Activated B cell treated with CpG ODN at 0.5 μM for 24 hours (primary cell): ENCODE data around the gene NRDC. TPM values are rescaled to one million over a fixed set of nuclear protein-coding genes. Genes with fewer than 3 reads are reported as not detected.

ENCODE experiments used
- ATAC-seq: fragments of 200-7000 bp; cut with Tn5 transposase; one replicate; pipeline ENCODE4 v1.10.0; 2021; ENCODE audit warnings: low read depth, mild to moderate bottlenecking, moderate library complexity
- CTCF ChIA-PET: fragments of 350-600 bp; sonication (Branson Sonifier 250); formaldehyde crosslinking; loops from one replicate; lab custom pipeline; 2021; ENCODE audit warnings: antibody characterized with exemption; lab: Charles Lee
- POLR2A ChIA-PET: fragments of 350-600 bp; sonication (Branson Sonifier 250); formaldehyde crosslinking; loops from one replicate; lab custom pipeline; 2021; ENCODE audit warnings: antibody characterized with exemption; lab: Charles Lee
- DNase-seq: peaks from one replicate; pipeline ENCODE4 v3.0.0; 2022
- H3K27ac Mint-ChIP-seq: one replicate; pipeline ENCODE4 v1.8.0; 2020; ENCODE audit warnings: mixed read lengths
- H3K27me3 Mint-ChIP-seq: one replicate; pipeline ENCODE4 v1.8.0; 2021; ENCODE audit warnings: mixed read lengths
- H3K36me3 Mint-ChIP-seq: one replicate; pipeline ENCODE4 v1.8.0; 2021; ENCODE audit warnings: low read depth, mixed read lengths
- H3K4me1 Mint-ChIP-seq: one replicate; pipeline ENCODE4 v1.8.0; 2021; ENCODE audit warnings: mixed read lengths
- H3K4me3 Mint-ChIP-seq: one replicate; pipeline ENCODE4 v1.8.0; 2020; ENCODE audit warnings: mild to moderate bottlenecking, mixed read lengths
- H3K9me3 Mint-ChIP-seq: one replicate; pipeline ENCODE4 v1.8.0; 2020; ENCODE audit warnings: mixed read lengths
- intact Hi-C: fragments of 100-400 bp; cut with micrococcal nuclease; formaldehyde crosslinking; loops from one replicate; pipeline ENCODE4 v1.15.1; 2024
- total RNA-seq: library from RNA; stranded (reverse); gene quantifications from 2 replicates; pipeline ENCODE4 v1.2.3, GENCODE V29; 2022
- TF ChIP-seq, protein P1 (sequence below): fragments of 200-600 bp; IDR thresholded peaks from one replicate; pipeline ENCODE4 v1.8.0; 2022; ENCODE audit warnings: antibody characterized with exemption, mild to moderate bottlenecking

The NRDC gene
- total RNA-seq, 1 donor from 2014 or later: 162 TPM

DNA sequence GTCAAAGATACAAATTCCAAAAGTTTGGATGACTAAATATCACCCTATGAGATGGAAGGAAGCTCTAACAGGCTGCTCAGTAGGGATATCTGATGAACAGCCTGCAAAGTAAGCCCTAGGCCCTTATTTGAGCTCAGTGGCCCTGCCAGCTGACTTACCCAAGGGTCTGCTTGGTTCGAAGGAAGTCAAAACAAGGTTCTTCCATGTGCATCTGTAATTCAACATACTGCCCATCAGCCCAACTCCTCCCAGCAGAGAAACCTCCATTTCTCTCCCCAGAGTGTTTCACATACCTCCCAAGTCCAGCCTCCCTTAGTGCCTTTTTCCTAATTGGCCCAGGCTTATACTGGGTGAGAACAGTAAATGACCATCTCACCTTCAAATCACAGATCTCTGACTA, 86.6 kb downstream of the NRDC start:
- POLR2A ChIA-PET: interaction anchor here (0.5 to 0.6 kb wide), 2 partner anchors 65 to 534 kb away, joined by 3 to 8 read pairs; no protein-coding TSS in a partner anchor
- Mint-ChIP-seq H3K9me3 (no peaks in the 10 kb centered on the region), H3K4me1 (no peaks in the 10 kb centered on the region), H3K27ac (peak overlapping the region; percentile 5), H3K4me3 (no peak overlapping the region), H3K36me3 (peaks cover 90% of the 10 kb centered on the region), H3K27me3 (no peaks in the 10 kb centered on the region)
- CTCF ChIA-PET: interaction anchor here (0.9 kb wide), 1 partner anchor 22 kb away, joined by 3 read pairs; no protein-coding TSS in a partner anchor
- DNase-seq (no peak), ATAC-seq (no peak)
- intact Hi-C loops: no loop called here
- TF ChIP-seq, protein P1, sequence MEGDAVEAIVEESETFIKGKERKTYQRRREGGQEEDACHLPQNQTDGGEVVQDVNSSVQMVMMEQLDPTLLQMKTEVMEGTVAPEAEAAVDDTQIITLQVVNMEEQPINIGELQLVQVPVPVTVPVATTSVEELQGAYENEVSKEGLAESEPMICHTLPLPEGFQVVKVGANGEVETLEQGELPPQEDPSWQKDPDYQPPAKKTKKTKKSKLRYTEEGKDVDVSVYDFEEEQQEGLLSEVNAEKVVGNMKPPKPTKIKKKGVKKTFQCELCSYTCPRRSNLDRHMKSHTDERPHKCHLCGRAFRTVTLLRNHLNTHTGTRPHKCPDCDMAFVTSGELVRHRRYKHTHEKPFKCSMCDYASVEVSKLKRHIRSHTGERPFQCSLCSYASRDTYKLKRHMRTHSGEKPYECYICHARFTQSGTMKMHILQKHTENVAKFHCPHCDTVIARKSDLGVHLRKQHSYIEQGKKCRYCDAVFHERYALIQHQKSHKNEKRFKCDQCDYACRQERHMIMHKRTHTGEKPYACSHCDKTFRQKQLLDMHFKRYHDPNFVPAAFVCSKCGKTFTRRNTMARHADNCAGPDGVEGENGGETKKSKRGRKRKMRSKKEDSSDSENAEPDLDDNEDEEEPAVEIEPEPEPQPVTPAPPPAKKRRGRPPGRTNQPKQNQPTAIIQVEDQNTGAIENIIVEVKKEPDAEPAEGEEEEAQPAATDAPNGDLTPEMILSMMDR: no peak

DNA sequence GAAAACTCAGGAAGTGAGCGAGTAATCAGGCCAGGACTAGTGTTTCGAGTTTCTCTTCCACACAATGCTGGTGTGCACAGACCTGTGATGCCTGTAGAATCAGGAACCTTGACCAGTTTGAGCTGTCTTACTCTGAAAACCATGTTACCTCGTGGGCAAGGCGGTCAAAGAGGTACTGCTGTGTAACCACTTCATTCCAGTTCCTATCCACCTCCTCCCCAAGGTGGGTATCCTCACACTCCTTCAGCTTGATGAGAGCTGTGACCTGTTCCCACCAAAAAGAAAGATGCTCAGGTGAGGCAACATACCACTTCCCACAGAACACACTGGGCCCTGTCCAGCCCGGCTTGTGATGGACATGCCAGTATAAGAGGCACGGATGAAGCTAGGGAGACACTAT, 88.1 kb downstream of the NRDC start:
- peaks cover 97% of the 10 kb centered on the region for H3K36me3 Mint-ChIP-seq
- no peak overlapping the region for H3K4me3 Mint-ChIP-seq
- H3K4me1 Mint-ChIP-seq: no peaks in the 10 kb centered on the region
- TF ChIP-seq, protein P1: no peak
- H3K9me3 Mint-ChIP-seq: no peaks in the 10 kb centered on the region
- ChIA-PET CTCF (no interaction called here), POLR2A (interaction anchor here (0.6 kb wide), 1 partner anchor 556 kb away, joined by 5 read pairs; no protein-coding TSS in a partner anchor)
- H3K27ac Mint-ChIP-seq: no peak overlapping the region
- no peak for ATAC-seq
- no peaks in the 10 kb centered on the region for H3K27me3 Mint-ChIP-seq
- intact Hi-C loops: no loop called here
- DNase-seq: no peak

DNA sequence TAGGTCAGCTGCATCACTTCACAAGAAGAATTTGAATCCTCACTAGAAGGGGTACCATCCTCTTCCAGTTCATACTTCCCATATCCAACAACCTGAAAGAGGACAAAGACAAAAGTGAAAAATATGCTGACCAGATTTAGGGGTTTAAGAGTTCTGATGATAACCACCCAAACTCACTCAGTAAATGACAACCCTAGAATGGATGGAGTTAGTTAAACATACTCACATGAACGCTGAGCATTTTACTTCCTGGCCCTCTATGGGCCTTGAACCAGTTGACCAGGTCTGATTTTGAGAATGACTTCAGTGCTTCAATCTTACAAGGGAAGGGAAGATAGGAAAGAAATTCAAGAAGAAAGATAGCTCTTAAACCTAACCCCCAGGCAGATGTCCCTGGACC, 89.2 kb downstream of the NRDC start:
- Mint-ChIP-seq H3K4me3 (no peak overlapping the region), H3K36me3 (peaks cover 97% of the 10 kb centered on the region), H3K4me1 (no peaks in the 10 kb centered on the region), H3K27ac (no peak overlapping the region), H3K9me3 (no peaks in the 10 kb centered on the region), H3K27me3 (no peaks in the 10 kb centered on the region)
- ChIA-PET POLR2A (no interaction called here), CTCF (no interaction called here)
- intact Hi-C loops: no loop called here
- ATAC-seq (no peak), DNase-seq (no peak)
- TF ChIP-seq, protein P1: no peak

DNA sequence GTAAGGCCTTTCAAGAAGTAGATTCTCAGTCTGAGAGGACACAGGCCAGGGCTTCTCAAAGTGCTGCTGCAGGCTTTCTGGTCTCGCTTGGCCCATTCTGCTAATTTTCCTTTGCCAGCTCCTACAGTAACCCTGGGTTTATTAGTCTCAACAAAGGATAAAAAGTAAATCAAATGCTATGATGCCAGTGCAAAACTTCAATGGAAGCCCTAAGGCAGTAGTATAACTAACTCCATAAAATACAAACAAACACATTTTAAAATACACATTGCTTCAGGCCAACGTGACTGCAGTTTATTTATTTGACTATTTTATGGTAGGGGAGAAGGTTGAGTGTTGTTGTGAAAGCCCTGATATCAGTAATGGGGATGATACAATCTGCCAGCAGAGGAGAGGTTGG, 89.6 kb downstream of the NRDC start:
- DNase-seq (no peak), ATAC-seq (no peak)
- ChIA-PET POLR2A (no interaction called here), CTCF (no interaction called here)
- Mint-ChIP-seq H3K4me1 (no peaks in the 10 kb centered on the region), H3K36me3 (peaks cover 97% of the 10 kb centered on the region), H3K27ac (no peak overlapping the region), H3K27me3 (no peaks in the 10 kb centered on the region), H3K9me3 (no peaks in the 10 kb centered on the region), H3K4me3 (no peak overlapping the region)
- intact Hi-C loops: no loop called here
- TF ChIP-seq, protein P1: no peak

DNA sequence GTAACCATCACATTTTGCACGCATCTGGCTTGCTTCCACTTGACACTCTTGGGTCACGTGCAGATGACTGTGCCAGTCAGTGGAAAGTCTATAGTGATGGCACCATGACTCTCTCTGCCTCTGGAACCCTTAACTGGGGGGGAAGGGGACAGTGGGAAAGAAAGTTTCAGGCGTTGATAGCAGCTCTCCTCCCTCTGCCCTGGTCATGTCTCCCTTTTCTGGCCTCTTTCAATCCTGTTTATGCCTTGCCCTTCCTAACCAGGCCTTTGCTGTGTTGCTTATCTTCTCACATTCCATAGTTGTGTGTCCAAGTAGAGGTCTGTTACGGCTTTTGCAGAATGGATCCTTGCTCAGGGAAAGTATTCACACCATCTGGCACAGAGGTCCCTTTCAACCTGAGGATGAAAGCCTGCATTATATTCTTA, 93.5 kb downstream of the NRDC start:
- no peak for DNase-seq
- Mint-ChIP-seq H3K27ac (no peak overlapping the region), H3K4me3 (no peak overlapping the region), H3K9me3 (no peaks in the 10 kb centered on the region), H3K36me3 (peaks cover 89% of the 10 kb centered on the region), H3K27me3 (no peaks in the 10 kb centered on the region), H3K4me1 (no peaks in the 10 kb centered on the region)
- POLR2A ChIA-PET: no interaction called here
- ATAC-seq: no peak
- TF ChIP-seq, protein P1: no peak
- CTCF ChIA-PET: no interaction called here
- intact Hi-C loops: no loop called here
